Brain pericyte (primary cell): ENCODE measurements around the gene MAN2A2.
"Not testable (repeated sequence)": the region's sequence is repeated elsewhere in the genome, so short reads cannot be mapped to it uniquely, and the experiment has no call there.

Source experiments
- DNase-seq: peaks from one replicate; pipeline ENCODE4 v3.0.0-alpha.2; 2012; ENCODE audit warnings: low read depth, low spot score

The MAN2A2 gene

DNA sequence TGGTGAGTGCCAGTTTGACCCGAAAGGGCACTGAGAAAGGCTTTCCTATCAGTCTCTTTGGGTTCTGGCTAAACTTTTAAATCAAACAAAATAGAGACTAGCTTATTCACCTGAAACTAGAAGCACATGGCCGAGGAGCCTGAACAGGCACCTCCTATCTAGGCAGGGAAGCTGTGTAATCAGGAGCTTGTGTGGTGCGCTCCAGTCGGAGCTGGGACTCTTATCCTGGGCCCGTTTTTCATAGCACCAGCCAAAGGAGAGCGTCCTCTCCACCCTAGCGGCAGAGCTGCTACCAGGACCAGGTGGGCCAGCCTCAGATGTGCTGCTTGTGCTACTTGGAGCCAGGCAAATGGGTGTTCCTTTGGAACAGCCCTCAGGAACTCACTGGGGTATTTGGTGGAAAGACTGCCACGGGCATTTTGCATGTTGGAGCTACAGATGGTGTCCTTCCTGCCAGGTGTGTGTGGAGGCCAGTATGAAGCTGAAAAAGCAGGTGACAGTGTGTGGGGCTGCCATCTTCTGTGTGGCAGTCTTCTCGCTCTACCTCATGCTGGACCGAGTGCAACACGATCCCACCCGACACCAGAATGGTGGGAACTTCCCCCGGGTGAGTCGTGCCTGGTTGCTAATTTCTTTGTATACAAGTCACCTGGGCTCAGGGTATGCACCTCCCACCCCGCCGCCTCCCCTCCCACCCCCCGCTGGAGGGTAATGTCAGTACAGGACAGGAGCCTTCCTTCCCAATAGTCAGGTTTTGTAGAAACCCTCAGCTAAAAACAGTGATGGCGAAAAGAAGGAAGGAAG, 833 bp downstream of the MAN2A2 start:
- no peak for DNase-seq

DNA sequence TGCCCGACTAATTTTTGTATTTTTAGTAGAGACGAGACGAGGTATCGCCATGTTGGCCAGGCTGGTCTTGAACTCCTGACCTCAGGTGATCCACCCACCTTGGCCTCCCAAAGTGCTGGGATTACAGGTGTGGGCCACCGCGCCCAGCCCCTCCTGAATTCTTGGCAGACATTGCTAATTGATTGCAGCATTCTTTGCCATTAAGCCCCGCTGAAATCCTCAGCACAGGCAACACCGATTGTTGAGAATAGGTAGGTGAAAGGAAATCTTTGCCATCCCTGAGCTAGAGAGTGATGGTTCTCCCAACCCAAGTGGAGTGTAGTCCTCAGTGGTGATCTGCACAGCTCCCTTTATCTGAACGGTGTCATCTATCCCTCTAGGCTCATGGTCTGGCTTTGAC, 1.6 kb downstream of the MAN2A2 start:
- DNase-seq: no peak

DNA sequence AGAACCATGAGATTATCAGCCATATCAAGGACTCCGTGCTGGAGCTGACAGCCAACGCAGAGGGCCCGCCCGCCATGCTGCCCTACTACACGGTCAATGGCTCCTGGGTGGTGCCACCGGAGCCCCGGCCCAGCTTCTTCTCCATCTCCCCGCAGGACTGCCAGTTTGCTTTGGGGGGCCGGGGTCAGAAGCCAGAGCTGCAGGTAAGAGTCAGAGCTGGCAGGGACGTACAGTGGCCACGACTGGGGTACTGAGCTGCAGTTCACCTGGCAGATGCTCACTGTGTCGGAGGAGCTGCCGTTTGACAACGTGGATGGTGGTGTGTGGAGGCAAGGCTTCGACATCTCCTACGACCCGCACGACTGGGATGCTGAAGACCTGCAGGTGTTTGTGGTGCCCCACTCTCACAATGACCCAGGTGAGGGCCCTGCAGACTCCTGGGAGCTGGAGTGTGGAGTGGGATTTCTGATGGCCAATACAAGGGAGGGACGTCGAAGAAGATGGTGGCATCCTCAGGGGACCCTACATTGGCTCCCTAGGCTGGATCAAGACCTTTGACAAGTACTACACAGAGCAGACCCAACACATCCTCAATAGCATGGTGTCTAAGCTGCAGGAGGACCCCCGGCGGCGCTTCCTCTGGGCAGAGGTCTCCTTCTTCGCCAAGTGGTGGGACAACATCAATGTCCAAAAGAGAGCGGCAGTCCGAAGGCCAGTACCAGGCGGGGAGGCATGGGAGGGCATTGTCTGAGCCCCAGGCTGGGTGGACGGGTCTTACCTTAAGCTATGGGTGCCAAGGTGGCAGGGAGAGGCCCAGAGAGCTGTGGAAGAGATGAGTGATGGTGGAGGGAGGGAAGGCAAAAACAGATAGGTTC, 2.4 kb downstream of the MAN2A2 start:
- no peak for DNase-seq

DNA sequence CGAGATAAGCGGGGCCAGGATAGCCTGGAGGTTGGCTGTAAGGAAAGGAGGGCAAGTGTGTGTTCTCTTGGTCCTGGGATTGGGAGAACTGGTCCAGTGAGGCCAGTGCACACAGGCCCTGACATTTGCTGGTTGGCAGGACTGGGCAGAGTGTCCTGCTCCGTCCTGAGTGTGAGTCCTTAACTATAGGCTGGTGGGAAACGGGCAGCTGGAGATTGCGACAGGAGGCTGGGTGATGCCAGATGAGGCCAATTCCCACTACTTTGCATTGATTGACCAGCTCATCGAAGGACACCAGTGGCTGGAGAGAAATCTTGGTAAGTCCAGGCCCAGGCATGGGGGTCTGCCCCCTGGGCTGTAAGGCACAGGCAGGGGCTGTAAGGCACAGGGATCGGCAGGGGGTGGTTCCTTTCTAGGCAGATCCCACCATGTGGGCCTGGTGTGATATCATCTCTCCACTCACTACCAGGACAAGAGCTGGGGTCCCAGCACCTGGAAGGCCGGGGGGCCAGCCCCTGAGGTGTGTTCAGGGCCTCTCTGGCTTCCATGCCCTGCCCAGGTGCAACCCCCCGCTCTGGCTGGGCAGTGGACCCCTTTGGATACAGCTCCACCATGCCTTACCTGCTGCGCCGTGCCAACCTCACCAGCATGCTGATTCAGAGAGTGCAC, 3.2 kb downstream of the MAN2A2 start:
- DNase-seq: no peak

DNA sequence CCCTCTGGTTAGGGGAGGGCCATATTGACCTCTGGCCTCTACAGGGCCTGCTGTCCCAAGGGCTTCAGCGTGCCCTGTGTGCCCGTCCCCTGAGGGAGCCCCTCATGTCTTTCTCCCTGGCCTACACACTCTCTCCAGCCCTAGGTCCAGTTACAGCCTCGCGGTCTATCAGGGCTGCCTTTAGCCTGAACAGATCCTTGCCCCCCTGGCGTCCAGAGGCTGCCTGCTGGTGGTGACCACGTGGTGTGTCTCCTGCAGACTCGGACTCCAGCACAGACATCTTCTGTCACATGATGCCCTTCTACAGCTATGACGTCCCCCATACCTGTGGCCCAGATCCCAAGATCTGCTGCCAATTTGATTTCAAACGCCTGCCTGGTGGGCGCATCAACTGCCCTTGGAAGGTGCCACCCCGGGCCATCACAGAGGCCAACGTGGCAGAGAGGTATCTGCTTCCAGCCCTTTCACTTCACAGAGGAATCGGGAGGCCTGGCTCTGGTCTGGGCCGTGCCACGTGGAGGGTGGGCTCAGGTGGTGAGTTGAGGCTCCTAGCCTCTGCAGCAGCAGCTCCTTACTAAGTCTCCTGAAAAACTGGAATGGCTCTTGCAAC, 4.1 kb downstream of the MAN2A2 start:
- no peak for DNase-seq

DNA sequence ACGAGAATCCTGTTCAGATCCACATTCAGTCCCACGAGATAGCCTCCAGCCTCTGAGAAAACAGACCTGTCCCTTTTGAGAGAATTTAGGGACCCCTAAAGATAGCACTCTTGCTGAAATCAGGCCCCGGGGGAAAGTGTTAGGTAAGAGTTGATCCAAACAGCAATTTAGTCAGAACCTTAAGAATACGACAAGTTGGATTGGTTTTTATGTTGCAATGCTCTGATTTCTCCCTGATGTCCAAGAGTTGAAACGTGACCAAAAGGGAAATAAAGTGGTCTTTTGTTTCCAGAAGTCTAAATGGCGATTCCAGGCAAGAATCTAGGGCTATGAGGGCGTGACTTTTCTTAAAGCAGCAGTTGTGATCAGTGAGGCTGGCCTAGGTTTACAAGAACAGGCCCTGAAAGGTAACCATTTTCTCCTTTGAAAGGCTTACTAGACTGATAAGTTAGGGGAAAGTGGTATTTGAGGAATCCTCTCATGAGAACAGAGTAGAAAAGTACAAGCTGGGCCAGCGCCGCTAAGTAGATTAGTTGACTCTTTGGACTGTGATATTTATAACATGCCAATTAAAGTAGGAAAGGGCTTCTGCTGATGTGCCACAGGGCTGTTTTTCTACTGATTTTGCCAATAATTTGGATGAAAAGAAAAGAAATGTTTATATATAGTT, 4.9 kb downstream of the MAN2A2 start:
- DNase-seq: no peak

DNA sequence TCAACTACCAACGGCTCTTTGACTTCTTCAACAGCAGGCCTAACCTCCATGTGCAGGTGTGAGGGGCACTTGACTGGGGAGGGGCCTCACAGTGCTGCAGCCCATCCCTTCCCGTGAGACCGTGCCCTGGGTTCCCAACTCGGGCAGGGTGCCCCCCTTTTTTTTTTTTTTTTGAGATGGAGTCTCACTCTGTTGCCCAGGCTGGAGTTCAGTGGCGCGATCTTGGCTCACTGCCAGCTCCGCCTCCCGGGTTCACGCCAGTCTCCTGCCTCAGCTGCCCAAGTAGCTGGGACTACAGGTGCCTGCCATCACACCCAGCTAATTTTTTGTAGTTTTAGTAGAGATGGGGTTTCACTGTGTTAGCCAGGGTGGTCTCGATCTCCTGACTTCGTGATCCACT, 6.3 kb downstream of the MAN2A2 start:
- not testable (repeated sequence) for DNase-seq

DNA sequence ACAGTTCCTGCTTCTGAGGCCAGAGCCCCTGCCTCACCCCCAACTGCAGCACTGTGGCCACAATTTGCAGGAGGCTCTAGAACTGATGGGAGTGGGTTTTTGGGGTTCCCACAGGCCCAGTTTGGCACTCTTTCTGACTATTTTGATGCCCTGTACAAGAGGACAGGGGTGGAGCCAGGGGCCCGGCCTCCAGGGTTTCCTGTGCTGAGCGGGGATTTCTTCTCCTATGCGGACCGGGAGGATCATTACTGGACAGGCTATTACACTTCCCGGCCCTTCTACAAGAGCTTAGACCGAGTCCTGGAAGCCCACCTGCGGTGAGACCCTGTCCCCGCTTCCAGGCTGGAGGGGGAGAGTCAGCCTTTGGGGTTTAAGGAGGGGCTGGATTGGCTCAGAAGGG, 6.9 kb downstream of the MAN2A2 start:
- DNase-seq: no peak

DNA sequence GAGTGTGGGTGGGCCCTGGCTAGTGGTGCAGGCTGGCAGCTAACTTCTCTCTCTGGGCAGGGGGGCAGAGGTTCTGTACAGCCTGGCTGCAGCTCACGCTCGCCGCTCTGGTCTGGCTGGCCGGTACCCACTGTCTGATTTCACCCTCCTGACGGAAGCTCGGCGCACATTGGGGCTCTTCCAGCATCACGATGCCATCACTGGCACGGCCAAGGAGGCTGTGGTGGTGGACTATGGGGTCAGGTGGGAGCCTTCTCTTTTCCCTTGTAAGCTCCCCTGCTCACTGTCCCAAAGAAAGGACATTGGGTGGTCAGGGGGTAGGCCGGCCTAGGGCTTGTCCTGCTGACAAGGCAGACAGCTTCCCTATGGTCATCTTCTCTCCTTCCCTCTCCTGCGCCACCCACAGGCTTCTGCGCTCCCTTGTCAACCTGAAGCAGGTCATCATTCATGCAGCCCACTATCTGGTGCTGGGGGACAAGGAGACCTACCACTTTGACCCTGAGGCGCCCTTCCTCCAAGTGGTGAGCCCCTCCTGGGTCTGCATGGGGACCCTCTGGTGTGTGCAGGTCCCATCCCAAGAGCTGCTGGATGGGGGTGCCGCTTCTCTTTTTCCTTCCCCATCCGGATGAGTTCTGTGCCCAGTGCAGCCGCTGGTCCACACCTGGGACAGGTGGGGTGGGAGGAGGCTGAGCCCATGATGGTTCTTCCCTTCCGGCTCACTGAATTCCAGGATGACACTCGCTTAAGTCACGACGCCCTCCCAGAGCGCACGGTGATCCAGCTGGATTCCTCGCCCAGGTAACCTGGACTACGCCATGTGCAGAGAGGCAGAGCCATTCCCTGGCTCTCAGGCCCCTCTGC, 7.6 kb downstream of the MAN2A2 start:
- DNase-seq: no peak

DNA sequence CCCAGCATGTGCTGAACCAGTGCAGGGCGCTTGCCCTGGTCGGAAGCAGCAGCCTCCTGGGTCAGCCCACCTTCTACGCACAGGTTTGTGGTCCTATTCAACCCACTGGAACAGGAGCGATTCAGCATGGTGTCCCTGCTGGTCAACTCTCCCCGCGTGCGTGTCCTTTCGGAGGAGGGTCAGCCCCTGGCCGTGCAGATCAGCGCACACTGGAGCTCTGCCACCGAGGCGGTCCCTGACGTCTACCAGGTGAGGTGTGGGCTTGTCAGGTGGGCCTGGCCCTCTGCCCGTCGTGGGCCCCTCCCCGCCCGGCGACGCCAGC, 8.2 kb downstream of the MAN2A2 start:
- no peak for DNase-seq

DNA sequence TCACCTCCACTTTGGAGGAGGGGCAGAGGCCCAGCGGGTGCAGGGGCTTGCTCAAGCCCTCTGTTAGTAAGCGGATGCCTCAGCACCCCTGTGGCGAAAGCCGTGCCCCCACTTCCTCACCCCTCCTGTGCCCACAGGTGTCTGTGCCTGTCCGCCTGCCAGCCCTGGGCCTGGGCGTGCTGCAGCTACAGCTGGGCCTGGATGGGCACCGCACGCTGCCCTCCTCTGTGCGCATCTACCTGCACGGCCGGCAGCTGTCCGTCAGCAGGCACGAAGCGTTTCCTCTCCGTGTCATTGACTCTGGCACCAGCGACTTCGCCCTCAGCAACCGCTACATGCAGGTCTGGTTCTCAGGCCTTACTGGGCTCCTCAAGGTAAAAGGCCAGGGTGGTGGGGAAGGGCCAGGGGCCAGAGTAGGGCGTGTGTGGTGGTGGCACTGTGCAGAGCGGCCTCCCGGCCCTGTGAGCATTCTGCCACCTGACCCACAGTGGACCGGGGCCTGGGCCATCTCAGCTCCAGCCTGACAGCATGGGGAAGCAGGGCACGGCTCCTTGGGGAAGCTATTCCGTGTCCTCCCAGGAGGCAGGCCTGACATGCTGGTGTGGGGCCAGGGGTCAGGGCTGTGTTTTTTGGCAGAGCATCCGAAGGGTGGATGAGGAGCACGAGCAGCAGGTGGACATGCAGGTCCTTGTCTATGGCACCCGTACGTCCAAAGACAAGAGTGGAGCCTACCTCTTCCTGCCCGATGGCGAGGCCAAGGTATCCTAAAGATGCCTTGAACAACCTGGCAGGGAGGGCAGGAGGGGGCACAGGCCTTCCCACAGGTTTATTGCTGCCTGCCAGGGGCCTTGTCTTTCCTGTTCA, 9.0 kb downstream of the MAN2A2 start:
- DNase-seq: no peak

DNA sequence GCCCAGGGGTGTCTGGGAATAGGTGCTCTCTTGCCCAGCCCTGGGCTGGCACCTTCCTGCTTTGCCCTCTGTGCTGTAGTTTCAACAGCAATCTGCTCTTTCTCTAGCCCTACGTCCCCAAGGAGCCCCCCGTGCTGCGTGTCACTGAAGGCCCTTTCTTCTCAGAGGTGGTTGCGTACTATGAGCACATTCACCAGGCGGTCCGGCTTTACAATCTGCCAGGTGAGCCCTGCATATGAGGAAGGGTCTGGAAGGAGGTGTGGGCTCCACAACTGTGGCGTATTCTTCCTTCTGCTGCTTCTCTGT, 9.6 kb downstream of the MAN2A2 start:
- no peak for DNase-seq

DNA sequence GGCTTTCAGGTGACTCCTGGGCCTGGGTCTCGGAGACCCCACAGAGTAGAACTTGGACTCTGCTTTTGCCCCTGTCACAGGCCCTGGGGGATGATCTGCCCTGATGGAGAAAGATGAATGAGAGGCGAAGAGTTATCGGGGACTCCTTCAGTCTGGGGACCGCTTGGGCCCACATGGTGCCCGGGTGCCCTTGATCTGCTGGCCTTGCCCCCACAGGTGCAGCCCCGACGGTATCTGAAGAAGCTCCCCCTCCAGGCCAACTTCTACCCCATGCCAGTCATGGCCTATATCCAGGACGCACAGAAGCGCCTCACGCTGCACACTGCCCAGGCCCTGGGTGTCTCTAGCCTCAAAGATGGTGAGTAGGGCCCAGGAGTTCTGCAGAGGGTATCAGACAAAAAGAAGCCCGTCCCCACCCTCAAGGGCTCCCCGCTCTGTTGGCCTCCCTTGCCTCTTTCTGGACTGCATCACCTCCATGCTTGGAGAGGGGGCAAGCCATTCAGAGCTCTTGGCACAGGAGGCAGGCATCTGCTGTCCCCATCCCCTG, 10.4 kb downstream of the MAN2A2 start:
- no peak for DNase-seq

DNA sequence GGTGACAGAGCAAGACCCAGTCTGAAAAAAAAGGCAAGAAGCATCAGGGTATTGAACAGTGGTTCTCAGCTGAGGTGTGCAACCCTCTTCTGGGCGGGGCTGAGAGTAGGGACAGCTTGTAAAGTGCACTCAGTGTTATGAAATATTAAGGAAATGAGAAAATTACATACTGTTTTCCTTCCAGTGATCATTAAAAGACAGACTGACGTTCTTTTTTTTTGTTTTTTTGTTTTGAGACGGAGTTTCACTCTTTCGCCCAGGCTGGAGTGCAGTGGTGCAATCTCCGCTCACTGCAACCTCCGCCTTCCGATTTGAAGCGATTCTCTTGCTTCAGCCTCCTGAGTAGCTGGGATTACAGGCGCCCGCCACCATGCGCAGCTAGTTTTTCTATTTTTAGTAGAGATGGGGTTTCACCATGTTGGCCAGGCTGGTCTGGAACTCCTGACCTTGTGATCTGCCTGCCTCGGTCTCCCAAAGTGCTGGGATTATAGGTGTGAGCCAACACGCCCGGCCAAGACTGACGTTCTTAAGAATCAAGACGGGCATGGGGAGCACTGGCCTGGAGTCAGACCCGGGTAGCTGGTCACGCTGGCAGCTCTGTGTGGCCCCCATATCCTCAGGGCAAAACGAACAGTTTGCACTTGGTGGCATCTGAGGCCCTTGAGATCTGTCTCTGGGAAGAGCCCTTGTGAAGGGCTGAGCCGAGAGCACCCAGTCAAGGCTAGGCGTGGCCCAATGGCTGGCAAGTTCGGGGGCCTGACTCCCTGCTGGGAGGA, 11.4 kb downstream of the MAN2A2 start:
- DNase-seq: no peak

DNA sequence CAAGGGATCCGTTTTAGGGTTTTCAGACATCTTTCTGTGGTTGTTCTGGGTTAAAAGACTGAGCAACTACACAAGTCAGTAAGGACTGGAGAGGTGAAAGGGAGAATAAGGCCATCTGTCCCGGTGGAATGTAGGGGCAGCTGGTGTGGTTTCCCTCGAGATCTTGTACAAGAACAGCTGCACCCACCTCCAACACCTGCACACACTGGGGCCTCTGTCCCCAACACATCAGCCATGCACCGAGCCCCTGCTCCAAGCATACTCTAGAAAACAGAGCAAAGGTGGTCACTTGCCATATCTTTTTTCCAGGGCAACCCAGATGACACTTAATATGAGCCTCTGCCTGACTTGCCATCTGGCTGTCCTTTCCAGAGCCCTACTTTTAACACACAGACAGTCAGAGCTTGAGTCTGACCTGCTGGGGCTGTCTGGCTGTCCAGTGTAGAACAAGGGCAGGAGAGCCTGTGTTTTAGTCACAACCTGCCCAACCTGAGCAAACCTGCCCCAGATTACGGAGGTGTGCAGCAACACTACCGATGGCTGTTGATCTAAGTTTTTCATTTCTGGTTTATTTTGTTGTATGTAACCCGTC, 12.2 kb downstream of the MAN2A2 start:
- no peak for DNase-seq

DNA sequence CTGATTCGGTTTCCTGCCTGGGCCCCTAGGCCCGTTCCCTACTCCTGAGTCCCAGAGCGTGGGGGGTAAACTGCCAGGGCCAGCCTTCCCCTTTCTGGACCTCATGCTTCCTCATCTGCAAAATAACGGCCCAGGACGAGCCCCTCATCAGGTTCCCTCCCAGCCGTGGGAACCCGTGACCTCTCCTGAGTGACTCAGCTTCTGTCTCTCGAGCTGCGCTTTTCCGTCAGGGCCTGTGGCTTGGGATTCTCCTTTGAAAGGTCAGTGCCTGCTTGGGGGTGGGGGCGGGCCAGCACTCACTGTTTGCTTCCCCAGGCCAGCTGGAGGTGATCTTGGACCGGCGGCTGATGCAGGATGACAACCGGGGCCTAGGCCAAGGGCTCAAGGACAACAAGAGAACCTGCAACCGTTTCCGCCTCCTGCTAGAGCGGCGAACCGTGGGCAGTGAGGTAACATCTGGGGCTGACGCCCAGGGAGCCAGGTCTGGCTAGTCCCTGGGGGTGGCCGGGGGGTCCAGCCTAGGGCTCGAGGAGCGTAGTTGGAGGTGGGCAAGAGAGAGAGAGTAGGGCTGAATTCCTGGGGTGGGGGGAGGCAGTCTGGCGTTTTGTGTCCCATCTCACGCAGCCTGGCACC, 12.8 kb downstream of the MAN2A2 start:
- no peak for DNase-seq

DNA sequence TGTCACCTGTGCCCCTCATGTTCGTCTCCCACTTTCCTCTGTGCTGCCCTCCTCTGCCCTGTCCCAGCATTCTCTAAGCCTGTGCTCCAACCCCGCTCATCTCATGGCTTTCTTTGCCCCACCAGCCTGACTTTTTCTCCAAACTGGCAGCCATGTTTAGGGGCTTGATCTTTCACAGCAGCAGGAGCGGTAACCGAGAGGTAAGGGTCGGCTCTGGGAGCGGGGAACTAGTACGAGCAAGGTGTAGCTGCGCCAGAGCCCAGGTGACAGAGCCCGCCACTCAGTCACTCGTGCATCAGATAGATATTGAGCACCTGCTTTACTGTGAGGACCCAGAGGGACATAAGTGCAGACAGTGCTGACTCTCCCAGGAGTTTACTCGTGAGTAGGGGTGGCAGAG, 13.4 kb downstream of the MAN2A2 start:
- DNase-seq: no peak

DNA sequence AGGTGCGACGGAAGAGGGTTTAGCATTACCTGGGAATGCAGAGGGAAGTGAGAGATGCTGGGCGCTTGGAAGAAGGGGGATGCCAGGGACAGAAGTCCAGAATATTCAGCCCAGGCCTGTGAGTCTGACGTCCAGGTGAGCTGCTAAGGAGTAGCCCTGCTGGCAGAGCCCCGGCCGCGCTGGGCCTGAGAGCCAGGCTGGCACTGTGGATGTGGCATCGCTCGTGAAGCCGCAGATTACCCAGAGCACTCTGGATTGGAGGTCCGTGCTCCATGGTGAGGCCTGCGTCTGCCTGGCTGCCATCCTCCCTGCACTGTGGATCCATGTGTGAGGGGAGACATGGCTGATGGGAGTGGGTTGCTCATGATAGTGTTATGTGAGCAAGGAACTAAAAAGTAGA, 14.5 kb downstream of the MAN2A2 start:
- DNase-seq: no peak
